ENCODE data around the gene HDAC8. TPM values are rescaled to one million over a fixed set of nuclear protein-coding genes. Genes with fewer than 3 reads are reported as not detected.

HDAC8 gene
- total and polyA plus RNA-seq, 4 experiments from 2014 or later: 15.2 to 23.0 (median 17.0) TPM

- H3K27me3 Mint-ChIP-seq: no peaks in the 10 kb centered on the region
- H3K9me3 ChIP-seq (ENCODE audit: control insufficient read depth in 1 of 2, low read length in 2 of 2): no peaks in the 10 kb centered on the region
Measured at GRCh38 chrX:72365126-72365525, 207.5 kb downstream of the HDAC8 start.

GRCh38 chrX:72360326-72360725, 212.3 kb downstream of the HDAC8 start:
- intact Hi-C loops (cut with micrococcal nuclease): no loop called here
- no peak for DNase-seq
- no peak overlapping the region for H3K4me3 Mint-ChIP-seq

More at GRCh38 chrX:72365126-72365525, 207.5 kb downstream of the HDAC8 start:
- H3K4me1 Mint-ChIP-seq: no peaks in the 10 kb centered on the region
- peaks cover 4 to 5% of the 10 kb centered on the region in 2 donors for H3K36me3 Mint-ChIP-seq
- intact Hi-C loops (cut with micrococcal nuclease): no loop called here
- CTCF ChIA-PET (ENCODE audit: partially characterized antibody): no interaction called here
- POLR2A ChIA-PET (ENCODE audit: partially characterized antibody): no interaction called here
- H3K9me3 Mint-ChIP-seq: peaks cover 0 to 2% (median 0%) of the 10 kb centered on the region in 8 donors
- no peak overlapping the region for H3K4me3 ChIP-seq (ENCODE audit: low read length in 2 of 2)
- DNase-seq: no peak
- no peaks in the 10 kb centered on the region for H3K36me3 ChIP-seq (ENCODE audit: insufficient read depth, low read length)
- H3K4me1 ChIP-seq (ENCODE audit: insufficient read depth, low read length): no peaks in the 10 kb centered on the region
- no peak overlapping the region for H3K27ac Mint-ChIP-seq
- no peak overlapping the region for H3K4me3 Mint-ChIP-seq
- H3K27ac ChIP-seq (ENCODE audit: low read depth, low read length): no peak overlapping the region
- no peaks in the 10 kb centered on the region for H3K27me3 ChIP-seq (ENCODE audit: insufficient read depth, low read length)

GRCh38 chrX:72358313-72358712, 214.3 kb downstream of the HDAC8 start:
- no peak overlapping the region for H3K27ac ChIP-seq (ENCODE audit: low read depth, low read length)
- Mint-ChIP-seq H3K36me3 (peaks cover 0 to 5% of the 10 kb centered on the region in 2 donors), H3K4me1 (no peaks in the 10 kb centered on the region), H3K27ac (no peak overlapping the region), H3K4me3 (no peak overlapping the region), H3K9me3 (no peaks in the 10 kb centered on the region), H3K27me3 (no peaks in the 10 kb centered on the region)
- intact Hi-C loops (cut with micrococcal nuclease): no loop called here
- ChIA-PET POLR2A (ENCODE audit: partially characterized antibody) (no interaction called here), CTCF (ENCODE audit: partially characterized antibody) (no interaction called here)
- DNase-seq: no peak
- H3K27me3 ChIP-seq (ENCODE audit: insufficient read depth, low read length): no peaks in the 10 kb centered on the region
- no peaks in the 10 kb centered on the region for H3K36me3 ChIP-seq (ENCODE audit: insufficient read depth, low read length)
- no peaks in the 10 kb centered on the region for H3K4me1 ChIP-seq (ENCODE audit: insufficient read depth, low read length)
- H3K4me3 ChIP-seq (ENCODE audit: low read length in 2 of 2): no peak overlapping the region
- H3K9me3 ChIP-seq (ENCODE audit: control insufficient read depth in 1 of 2, low read length in 2 of 2): no peaks in the 10 kb centered on the region

More at GRCh38 chrX:72360326-72360725, 212.3 kb downstream of the HDAC8 start:
- Histone ChIP-seq H3K27me3 (ENCODE audit: insufficient read depth, low read length) (no peaks in the 10 kb centered on the region), H3K27ac (ENCODE audit: low read depth, low read length) (no peak overlapping the region), H3K36me3 (ENCODE audit: insufficient read depth, low read length) (no peaks in the 10 kb centered on the region), H3K4me3 (ENCODE audit: low read length in 2 of 2) (no peak overlapping the region), H3K4me1 (ENCODE audit: insufficient read depth, low read length) (no peaks in the 10 kb centered on the region), H3K9me3 (ENCODE audit: control insufficient read depth in 1 of 2, low read length in 2 of 2) (no peaks in the 10 kb centered on the region)
- Mint-ChIP-seq H3K27ac (no peak overlapping the region), H3K9me3 (no peaks in the 10 kb centered on the region), H3K27me3 (no peaks in the 10 kb centered on the region), H3K36me3 (peaks cover 2 to 8% of the 10 kb centered on the region in 2 donors), H3K4me1 (no peaks in the 10 kb centered on the region)
- ChIA-PET POLR2A (ENCODE audit: partially characterized antibody) (no interaction called here), CTCF (ENCODE audit: partially characterized antibody) (no interaction called here)

- ChIA-PET POLR2A (ENCODE audit: partially characterized antibody) (no interaction called here), CTCF (ENCODE audit: partially characterized antibody) (no interaction called here)
- Mint-ChIP-seq H3K27me3 (no peaks in the 10 kb centered on the region), H3K4me3 (no peak overlapping the region), H3K9me3 (no peaks in the 10 kb centered on the region), H3K27ac (no peak overlapping the region), H3K36me3 (peaks cover 14 to 23% of the 10 kb centered on the region in 2 donors), H3K4me1 (no peaks in the 10 kb centered on the region)
- Histone ChIP-seq H3K27me3 (ENCODE audit: insufficient read depth, low read length) (no peaks in the 10 kb centered on the region), H3K4me1 (ENCODE audit: insufficient read depth, low read length) (no peaks in the 10 kb centered on the region), H3K9me3 (ENCODE audit: control insufficient read depth in 1 of 2, low read length in 2 of 2) (no peaks in the 10 kb centered on the region), H3K36me3 (ENCODE audit: insufficient read depth, low read length) (no peaks in the 10 kb centered on the region), H3K27ac (ENCODE audit: low read depth, low read length) (no peak overlapping the region), H3K4me3 (ENCODE audit: low read length in 2 of 2) (no peak overlapping the region)
- no peak for DNase-seq
- intact Hi-C loops (cut with micrococcal nuclease): no loop called here
Measured at GRCh38 chrX:72352786-72353185, 219.9 kb downstream of the HDAC8 start.

GRCh38 chrX:72351606-72352334, 220.9 kb downstream of the HDAC8 start:
- H3K27me3 Mint-ChIP-seq: no peaks in the 10 kb centered on the region
- H3K36me3 ChIP-seq (ENCODE audit: insufficient read depth, low read length): no peaks in the 10 kb centered on the region
- H3K9me3 Mint-ChIP-seq: no peaks in the 10 kb centered on the region
- ChIA-PET POLR2A (ENCODE audit: partially characterized antibody) (no interaction called here), CTCF (ENCODE audit: partially characterized antibody) (no interaction called here)
- no peak overlapping the region for H3K27ac ChIP-seq (ENCODE audit: low read depth, low read length)
- no peak overlapping the region for H3K4me3 ChIP-seq (ENCODE audit: low read length in 2 of 2)
- no peak overlapping the region for H3K4me3 Mint-ChIP-seq
- no peaks in the 10 kb centered on the region for H3K9me3 ChIP-seq (ENCODE audit: control insufficient read depth in 1 of 2, low read length in 2 of 2)
- H3K27me3 ChIP-seq (ENCODE audit: insufficient read depth, low read length): no peaks in the 10 kb centered on the region
- H3K27ac Mint-ChIP-seq: no peak overlapping the region
- no peaks in the 10 kb centered on the region for H3K4me1 Mint-ChIP-seq
- intact Hi-C loops (cut with micrococcal nuclease): no loop called here
- peaks cover 14 to 19% of the 10 kb centered on the region in 2 donors for H3K36me3 Mint-ChIP-seq
- H3K4me1 ChIP-seq (ENCODE audit: insufficient read depth, low read length): no peaks in the 10 kb centered on the region
- DNase-seq: no peak

- no peaks in the 10 kb centered on the region for H3K4me1 Mint-ChIP-seq
- ChIA-PET CTCF (ENCODE audit: partially characterized antibody) (no interaction called here), POLR2A (ENCODE audit: partially characterized antibody) (no interaction called here)
- Histone ChIP-seq H3K27ac (ENCODE audit: low read depth, low read length) (no peak overlapping the region), H3K4me1 (ENCODE audit: insufficient read depth, low read length) (no peaks in the 10 kb centered on the region), H3K9me3 (ENCODE audit: control insufficient read depth in 1 of 2, low read length in 2 of 2) (no peaks in the 10 kb centered on the region), H3K27me3 (ENCODE audit: insufficient read depth, low read length) (no peaks in the 10 kb centered on the region), H3K36me3 (ENCODE audit: insufficient read depth, low read length) (no peaks in the 10 kb centered on the region), H3K4me3 (ENCODE audit: low read length in 2 of 2) (no peak overlapping the region)
- H3K9me3 Mint-ChIP-seq: no peaks in the 10 kb centered on the region
- no peak for DNase-seq
- intact Hi-C loops (cut with micrococcal nuclease): no loop called here
- no peaks in the 10 kb centered on the region for H3K27me3 Mint-ChIP-seq
- H3K36me3 Mint-ChIP-seq: peaks cover 14 to 17% of the 10 kb centered on the region in 2 donors
- no peak overlapping the region for H3K27ac Mint-ChIP-seq
- H3K4me3 Mint-ChIP-seq: no peak overlapping the region
Measured at GRCh38 chrX:72349190-72349589, 223.5 kb downstream of the HDAC8 start.

GRCh38 chrX:72348247-72348979, 224.2 kb downstream of the HDAC8 start:
- intact Hi-C loops (cut with micrococcal nuclease): no loop called here
- Histone ChIP-seq H3K4me3 (ENCODE audit: low read length in 2 of 2) (no peak overlapping the region), H3K9me3 (ENCODE audit: control insufficient read depth in 1 of 2, low read length in 2 of 2) (no peaks in the 10 kb centered on the region), H3K4me1 (ENCODE audit: insufficient read depth, low read length) (no peaks in the 10 kb centered on the region), H3K27ac (ENCODE audit: low read depth, low read length) (no peak overlapping the region), H3K36me3 (ENCODE audit: insufficient read depth, low read length) (no peaks in the 10 kb centered on the region), H3K27me3 (ENCODE audit: insufficient read depth, low read length) (no peaks in the 10 kb centered on the region)
- no peak for DNase-seq
- H3K4me1 Mint-ChIP-seq: no peaks in the 10 kb centered on the region
- ChIA-PET CTCF (ENCODE audit: partially characterized antibody) (no interaction called here), POLR2A (ENCODE audit: partially characterized antibody) (no interaction called here)
- H3K27ac Mint-ChIP-seq: no peak overlapping the region
- peaks cover 14 to 17% of the 10 kb centered on the region in 2 donors for H3K36me3 Mint-ChIP-seq
- no peaks in the 10 kb centered on the region for H3K27me3 Mint-ChIP-seq
- H3K4me3 Mint-ChIP-seq: no peak overlapping the region
- H3K9me3 Mint-ChIP-seq: no peaks in the 10 kb centered on the region

All from CD4-positive, alpha-beta memory T cell (primary cell).